Hematopoietic multipotent progenitor cell treated with erythropoietin and hydrocortisone succinate and interleukin-3 and kit ligand, for 17 days (in vitro differentiated cells): ENCODE data around the gene RHBDD1.
A peak's percentile ranks its signal among the peaks of the same experiment; 100 is the strongest.

Experiments
- DNase-seq: peaks from one replicate; pipeline ENCODE4 v3.0.0-alpha.2; 2015; ENCODE audit warnings: low spot score

RHBDD1 gene

GRCh38 chr2:226915846-226916360 lies 80.0 kb downstream of the RHBDD1 start:
- no peak for DNase-seq

GRCh38 chr2:226916669-226917068 lies 80.8 kb downstream of the RHBDD1 start:
- DNase-seq: no peak

GRCh38 chr2:226932443-226932842 lies 96.6 kb downstream of the RHBDD1 start:
- DNase-seq: no peak

- DNase-seq: no peak
Measured at GRCh38 chr2:226934546-226935201, 98.8 kb downstream of the RHBDD1 start.

GRCh38 chr2:226943862-226944620 lies 108.2 kb downstream of the RHBDD1 start:
- DNase-seq: no peak

- no peak for DNase-seq
Measured at GRCh38 chr2:226953206-226953605, 117.4 kb downstream of the RHBDD1 start.

- DNase-seq: no peak
Measured at GRCh38 chr2:226953826-226954225, 118.0 kb downstream of the RHBDD1 start.

- no peak for DNase-seq
Measured at GRCh38 chr2:226956659-226957058, 120.8 kb downstream of the RHBDD1 start.

GRCh38 chr2:226959418-226959817 lies 123.6 kb downstream of the RHBDD1 start:
- no peak for DNase-seq

GRCh38 chr2:226962176-226962773 lies 126.4 kb downstream of the RHBDD1 start:
- DNase-seq: no peak

GRCh38 chr2:226963528-226963927 lies 127.7 kb downstream of the RHBDD1 start:
- no peak for DNase-seq

- DNase-seq: no peak
Measured at GRCh38 chr2:226965376-226965775, 129.5 kb downstream of the RHBDD1 start.

GRCh38 chr2:226969417-226970080 lies 133.7 kb downstream of the RHBDD1 start:
- no peak for DNase-seq

- no peak for DNase-seq
Measured at GRCh38 chr2:226970362-226970761, 134.5 kb downstream of the RHBDD1 start.

- no peak for DNase-seq
Measured at GRCh38 chr2:226971084-226971483, 135.2 kb downstream of the RHBDD1 start.

- no peak for DNase-seq
Measured at GRCh38 chr2:226971770-226972169, 135.9 kb downstream of the RHBDD1 start.

GRCh38 chr2:226973816-226974215 lies 138.0 kb downstream of the RHBDD1 start:
- DNase-seq: no peak

- peak; percentile 49 for DNase-seq
Measured at GRCh38 chr2:226977775-226978190, 141.9 kb downstream of the RHBDD1 start.

- DNase-seq: no peak
Measured at GRCh38 chr2:226978300-226978699, 142.4 kb downstream of the RHBDD1 start.

- peak; percentile 43 for DNase-seq
Measured at GRCh38 chr2:226979004-226979403, 143.2 kb downstream of the RHBDD1 start.

- peak; percentile 54 for DNase-seq
Measured at GRCh38 chr2:226981791-226982326, 146.0 kb downstream of the RHBDD1 start.
